GM13976 (cell line): ENCODE measurements around the gene PCSK7.

ENCODE experiments used
- DNase-seq: peaks from one replicate; pipeline ENCODE4 v3.0.0; 2012; ENCODE audit warnings: low spot score
- in situ Hi-C: fragments of 300-500 bp; cut with MboI; formaldehyde crosslinking; loops from one replicate; pipeline ENCODE4 v1.12.0; 2022; ENCODE audit warnings: low sequenced_read_pairs, mixed read lengths, inconsistent platforms; ENCODE audit not compliant: unreplicated experiment
- TF ChIP-seq, protein P1 (sequence below): IDR thresholded peaks from 2 replicates; pipeline ENCODE4 v1.5.1; 2012; ENCODE audit warnings: borderline replicate concordance, mild to moderate bottlenecking; ENCODE audit not compliant: insufficient read depth; ENCODE audit errors: extremely low read depth, missing control alignments, control extremely low read depth

PCSK7 gene

DNA sequence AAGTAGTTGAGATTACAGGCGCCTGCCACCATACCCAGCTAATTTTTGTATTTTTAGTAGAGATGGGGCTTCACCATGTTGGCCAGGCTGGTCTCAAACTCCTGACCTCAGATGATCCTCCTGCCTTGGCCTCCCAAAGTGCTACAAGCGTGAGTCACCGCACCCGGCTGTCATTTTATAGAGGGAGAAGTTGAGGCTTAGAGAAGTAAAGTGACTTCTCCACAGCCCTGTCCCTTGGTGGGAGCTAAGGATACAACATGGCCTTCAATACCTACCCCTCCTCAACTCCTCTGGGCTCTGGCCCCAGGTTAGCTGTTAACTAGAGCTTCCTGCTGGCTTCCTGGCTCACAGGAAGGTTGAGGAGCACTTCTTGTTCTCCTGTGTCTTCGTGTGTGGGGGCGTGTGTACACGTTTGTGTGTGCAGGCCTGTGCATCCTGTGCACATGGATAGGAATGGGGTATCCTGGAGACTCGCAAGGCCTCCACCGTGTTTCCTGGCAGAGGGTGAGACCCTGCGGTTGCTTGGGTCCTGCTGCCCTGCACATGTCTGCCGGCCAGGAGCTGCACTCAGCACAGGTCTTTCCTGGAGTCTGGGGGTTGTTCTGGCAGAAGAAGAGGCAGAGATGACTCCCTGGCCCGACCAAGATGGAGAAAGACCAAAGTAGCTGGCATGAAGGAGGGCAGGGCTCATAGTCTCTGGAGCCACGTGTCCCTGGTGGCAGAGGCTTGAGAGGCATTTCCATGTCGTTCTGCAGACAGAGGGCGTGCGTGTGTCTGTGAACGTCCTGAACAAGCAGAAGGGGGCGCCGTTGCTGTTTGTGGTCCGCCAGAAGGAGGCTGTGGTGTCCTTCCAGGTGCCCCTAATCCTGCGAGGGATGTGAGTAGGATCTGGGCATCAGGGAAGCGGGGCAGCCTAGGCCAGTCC lies 51.0 kb downstream of the PCSK7 start:
- TF ChIP-seq, protein P1, sequence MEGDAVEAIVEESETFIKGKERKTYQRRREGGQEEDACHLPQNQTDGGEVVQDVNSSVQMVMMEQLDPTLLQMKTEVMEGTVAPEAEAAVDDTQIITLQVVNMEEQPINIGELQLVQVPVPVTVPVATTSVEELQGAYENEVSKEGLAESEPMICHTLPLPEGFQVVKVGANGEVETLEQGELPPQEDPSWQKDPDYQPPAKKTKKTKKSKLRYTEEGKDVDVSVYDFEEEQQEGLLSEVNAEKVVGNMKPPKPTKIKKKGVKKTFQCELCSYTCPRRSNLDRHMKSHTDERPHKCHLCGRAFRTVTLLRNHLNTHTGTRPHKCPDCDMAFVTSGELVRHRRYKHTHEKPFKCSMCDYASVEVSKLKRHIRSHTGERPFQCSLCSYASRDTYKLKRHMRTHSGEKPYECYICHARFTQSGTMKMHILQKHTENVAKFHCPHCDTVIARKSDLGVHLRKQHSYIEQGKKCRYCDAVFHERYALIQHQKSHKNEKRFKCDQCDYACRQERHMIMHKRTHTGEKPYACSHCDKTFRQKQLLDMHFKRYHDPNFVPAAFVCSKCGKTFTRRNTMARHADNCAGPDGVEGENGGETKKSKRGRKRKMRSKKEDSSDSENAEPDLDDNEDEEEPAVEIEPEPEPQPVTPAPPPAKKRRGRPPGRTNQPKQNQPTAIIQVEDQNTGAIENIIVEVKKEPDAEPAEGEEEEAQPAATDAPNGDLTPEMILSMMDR: peak; percentile 95
- peak; percentile 87 for DNase-seq
- in situ Hi-C loops: loop anchor here (5.0 kb wide), 1 partner anchor 46 kb away; no protein-coding TSS in a partner anchor

DNA sequence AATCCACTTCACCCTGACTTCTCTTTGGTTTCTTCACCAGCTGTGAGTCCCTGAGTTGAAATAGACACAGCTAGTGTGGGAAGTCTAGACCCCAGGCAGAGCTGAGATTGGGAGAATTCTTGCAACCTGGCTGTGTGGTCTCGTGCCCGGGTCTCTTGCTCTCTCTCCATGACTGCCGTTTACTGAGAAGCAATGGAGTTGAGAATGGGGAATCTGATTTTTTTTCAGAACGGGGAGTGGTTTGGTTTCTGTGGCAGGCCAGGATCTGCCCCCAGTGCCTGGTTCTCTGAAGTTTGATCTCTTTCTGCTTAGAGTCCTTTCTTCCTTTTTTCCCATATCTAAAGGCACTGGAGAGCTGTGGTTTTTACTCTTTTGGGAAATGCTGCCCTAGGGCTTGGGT lies 51.9 kb downstream of the PCSK7 start:
- in situ Hi-C loops: loop anchor here (5.0 kb wide), 1 partner anchor 47 kb away; no protein-coding TSS in a partner anchor
- TF ChIP-seq, protein P1: no peak
- peak; percentile 44 for DNase-seq

DNA sequence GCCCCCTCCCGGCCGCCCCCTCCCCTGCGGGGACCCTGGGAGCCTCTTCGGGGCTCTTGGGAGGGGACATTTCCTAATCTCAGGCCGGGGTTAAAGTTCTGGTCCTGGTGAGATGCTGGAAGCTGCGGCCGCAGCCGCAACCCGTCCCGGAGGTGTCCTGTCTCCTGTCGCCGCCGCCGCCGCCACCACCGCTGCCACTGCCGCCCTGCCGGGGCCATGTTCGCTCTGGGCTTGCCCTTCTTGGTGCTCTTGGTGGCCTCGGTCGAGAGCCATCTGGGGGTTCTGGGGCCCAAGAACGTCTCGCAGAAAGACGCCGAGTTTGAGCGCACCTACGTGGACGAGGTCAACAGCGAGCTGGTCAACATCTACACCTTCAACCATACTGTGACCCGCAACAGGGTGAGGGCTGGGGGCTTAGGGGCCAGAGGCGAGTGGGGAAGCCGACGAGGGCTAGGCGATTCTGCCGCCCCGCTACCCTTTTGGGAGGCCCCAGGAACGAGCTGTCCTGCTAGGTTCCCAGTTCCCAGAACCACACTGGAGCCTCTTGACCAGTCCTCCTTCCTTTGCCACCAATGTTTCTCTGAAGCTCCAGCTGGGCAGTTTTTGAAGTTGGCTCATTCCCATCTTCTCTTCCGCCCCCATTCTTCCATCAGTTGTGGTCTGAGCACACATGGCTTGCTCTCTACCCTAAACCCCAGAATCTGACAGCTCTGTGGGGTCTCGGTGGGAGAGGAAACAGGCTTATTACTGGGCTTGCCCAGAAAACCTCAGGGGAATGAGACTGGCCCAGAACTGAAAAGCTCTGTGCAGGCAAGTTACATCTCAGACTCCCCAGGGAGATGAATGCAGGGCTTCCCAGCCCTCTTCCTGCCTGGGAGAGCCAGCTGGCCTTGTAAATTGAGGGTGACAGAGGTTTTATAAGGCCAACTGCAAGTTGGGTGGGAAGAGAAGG lies 52.5 kb downstream of the PCSK7 start:
- in situ Hi-C loops: no loop called here

DNA sequence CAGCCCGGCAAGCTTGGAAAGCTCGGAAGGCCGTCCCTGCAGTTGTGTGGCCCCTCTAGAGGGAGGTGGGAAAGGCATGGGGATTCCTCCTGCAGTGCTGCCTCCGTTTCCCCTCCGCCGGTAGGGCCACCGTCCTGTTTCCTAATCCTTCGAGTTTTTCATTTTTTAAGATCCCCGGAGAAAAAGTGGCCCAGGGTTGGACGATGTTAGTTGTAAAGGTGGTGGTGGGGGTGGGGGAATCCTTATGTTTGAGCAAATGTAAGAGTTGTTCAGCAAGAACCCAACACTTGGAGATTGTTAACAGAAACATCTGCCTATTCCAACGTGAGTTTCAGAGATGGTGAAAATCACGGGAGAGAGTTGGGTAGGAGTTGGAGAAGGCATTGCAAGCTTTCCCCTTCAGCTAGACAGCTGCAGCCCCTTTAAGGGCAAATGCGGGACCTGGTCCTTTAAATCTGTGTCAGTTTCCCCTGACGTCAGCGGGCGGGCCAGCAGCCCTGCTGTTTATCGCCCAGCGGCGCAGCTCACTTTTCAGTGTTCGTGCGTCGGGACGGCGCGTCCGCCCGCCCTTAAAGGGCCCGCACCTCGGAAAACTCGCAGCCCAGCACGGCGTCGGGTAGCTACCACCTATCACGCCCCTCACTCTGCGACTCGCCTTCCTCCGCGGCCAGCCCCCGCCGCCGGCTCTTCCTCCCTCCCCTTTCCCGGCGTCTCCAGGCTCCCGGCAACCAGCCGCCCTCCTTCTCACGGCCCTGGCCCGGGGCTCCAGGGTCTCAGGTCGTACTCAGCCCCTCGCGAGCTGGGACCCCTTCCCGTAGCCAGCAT lies 53.5 kb downstream of the PCSK7 start, which contains the start of gene SIDT2:
Gene SIDT2, plus strand, starts transcription at position 534 of the 825 bp plus-strand sequence. CDS start 521 bp downstream, outside the sequence.
- peak; percentile 93 for DNase-seq
- TF ChIP-seq, protein P1: no peak
- in situ Hi-C loops: no loop called here

More for the DNA sequence above, 52.5 kb downstream of the PCSK7 start:
- DNase-seq: peak; percentile 65
- TF ChIP-seq, protein P1: no peak

DNA sequence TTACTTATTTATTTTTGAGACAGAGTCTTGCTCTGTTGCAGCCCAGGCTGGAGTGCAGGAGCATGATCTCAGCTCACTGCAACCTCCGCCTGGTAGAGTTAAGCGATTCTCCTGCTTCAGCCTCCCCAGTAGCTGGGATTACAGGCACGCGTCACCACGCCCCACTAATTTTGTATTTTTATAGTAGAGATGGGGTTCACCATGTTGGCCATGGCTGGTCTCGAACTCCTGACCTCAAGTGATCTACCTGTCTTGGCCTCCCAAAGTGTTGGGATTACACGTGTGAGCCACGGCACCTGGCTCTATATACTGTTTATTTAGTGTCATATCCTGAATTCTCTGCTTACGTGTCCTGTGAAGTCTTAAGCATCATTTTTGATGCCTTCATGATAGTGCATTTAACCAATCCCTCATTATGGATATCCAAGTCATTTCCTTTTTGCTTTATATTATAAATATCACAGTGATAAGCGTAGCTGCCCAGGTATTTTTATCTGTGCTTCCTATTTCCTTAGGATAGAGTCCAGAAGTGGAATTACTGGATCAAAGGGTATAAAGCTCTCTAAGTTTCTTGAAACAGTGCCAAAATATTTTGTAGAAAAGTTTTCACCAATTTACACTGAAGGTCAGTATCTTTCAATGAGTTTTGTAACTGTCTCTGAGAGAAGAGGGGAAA lies 54.2 kb downstream of the PCSK7 start:
- no peak for DNase-seq
- in situ Hi-C loops: no loop called here
- TF ChIP-seq, protein P1: no peak
